HEK293 (cell line): ENCODE data around the gene PAK5.

Experiments used
- CTCF ChIA-PET: fragments of 350-600 bp; formaldehyde crosslinking; extraction: SDS; loops from one replicate; lab custom pipeline; 2021; ENCODE audit warnings: antibody characterized with exemption; lab: Yijun Ruan, JAX
- POLR2A ChIA-PET: fragments of 300-600 bp; formaldehyde crosslinking; extraction: SDS; loops from one replicate; lab custom pipeline; 2020; ENCODE audit warnings: antibody characterized with exemption, inconsistent platforms; lab: Yijun Ruan, JAX
- H3K27ac ChIP-seq: fragments of 200-500 bp; sonication (Bioruptor generic); 2 replicates; pipeline ENCODE4 v1.5.1; 2014; ENCODE audit warnings: low read depth, low read length, control low read depth, inconsistent platforms; ENCODE audit errors: extremely low read depth
- H3K36me3 ChIP-seq, 2 experiments: fragments of 200-500 bp in 1 of 2; sonication (Bioruptor generic) in 1 of 2; 1 replicate in 1 of 2; 2 replicates in 1 of 2; pipeline ENCODE4 v1.5.1; 2014 to 2017; ENCODE audit warnings: inconsistent platforms in 2 of 2, low read length in 2 of 2; ENCODE audit not compliant: control insufficient read depth in 2 of 2, insufficient read depth in 1 of 2
- H3K4me1 ChIP-seq: fragments of 200-500 bp; sonication (Bioruptor generic); 2 replicates; pipeline ENCODE4 v1.5.1; 2014; ENCODE audit warnings: mild to moderate bottlenecking, low read length, inconsistent platforms; ENCODE audit not compliant: control insufficient read depth, insufficient read depth
- H3K4me3 ChIP-seq: 2 replicates; pipeline ENCODE4 v1.5.1; 2011; ENCODE audit warnings: low read depth, mild to moderate bottlenecking, control low read depth, low read length, moderate library complexity
- H3K9me3 ChIP-seq: fragments of 200-500 bp; sonication (Bioruptor generic); 2 replicates; pipeline ENCODE4 v1.5.1; 2014; ENCODE audit warnings: low read depth, low read length, inconsistent platforms; ENCODE audit not compliant: control insufficient read depth, insufficient read depth
- CTCF ChIP-seq: fragments of 450-650 bp; formaldehyde crosslinking; IDR thresholded peaks from 2 replicates; pipeline ENCODE4 v1.5.1; 2016; ENCODE audit warnings: missing biosample characterization, missing genetic modification characterization
- ELK4 ChIP-seq: IDR thresholded peaks from 2 replicates; pipeline ENCODE4 v1.6.1; 2011; ENCODE audit warnings: mild to moderate bottlenecking, low read depth, low read length, borderline replicate concordance
- MZF1 ChIP-seq: fragments of 450-650 bp; formaldehyde crosslinking; IDR thresholded peaks from 2 replicates; pipeline ENCODE4 v1.5.1; 2017; ENCODE audit warnings: missing biosample characterization, missing genetic modification characterization, borderline replicate concordance
- PRDM10 ChIP-seq: fragments of 450-650 bp; formaldehyde crosslinking; IDR thresholded peaks from 2 replicates; pipeline ENCODE4 v1.5.1; 2016; ENCODE audit warnings: missing biosample characterization, missing genetic modification characterization
- SCRT2 ChIP-seq: fragments of 450-650 bp; formaldehyde crosslinking; IDR thresholded peaks from 2 replicates; pipeline ENCODE4 v1.5.1; 2016; ENCODE audit warnings: missing biosample characterization, missing genetic modification characterization
- SP3 ChIP-seq: fragments of 450-650 bp; formaldehyde crosslinking; IDR thresholded peaks from 2 replicates; pipeline ENCODE4 v1.5.1; 2016; ENCODE audit warnings: missing biosample characterization, missing genetic modification characterization
- ZNF140 ChIP-seq: fragments of 450-650 bp; formaldehyde crosslinking; IDR thresholded peaks from 2 replicates; pipeline ENCODE4 v1.5.1; 2016; ENCODE audit warnings: missing biosample characterization, missing genetic modification characterization
- ZNF146 ChIP-seq: fragments of 450-650 bp; formaldehyde crosslinking; IDR thresholded peaks from 2 replicates; pipeline ENCODE4 v1.5.1; 2016; ENCODE audit warnings: missing biosample characterization, missing genetic modification characterization
- ZNF202 ChIP-seq: fragments of 450-650 bp; formaldehyde crosslinking; IDR thresholded peaks from 2 replicates; pipeline ENCODE4 v1.5.1; 2016; ENCODE audit warnings: missing biosample characterization, missing genetic modification characterization, borderline replicate concordance
- ZNF221 ChIP-seq: fragments of 450-650 bp; formaldehyde crosslinking; IDR thresholded peaks from 2 replicates; pipeline ENCODE4 v1.5.1; 2017; ENCODE audit warnings: missing biosample characterization, missing genetic modification characterization, borderline replicate concordance
- ZNF24 ChIP-seq: fragments of 450-650 bp; formaldehyde crosslinking; IDR thresholded peaks from 2 replicates; pipeline ENCODE4 v1.5.1; 2016; ENCODE audit warnings: missing biosample characterization, missing genetic modification characterization
- ZNF514 ChIP-seq: fragments of 450-650 bp; formaldehyde crosslinking; IDR thresholded peaks from 2 replicates; pipeline ENCODE4 v1.5.1; 2016; ENCODE audit warnings: missing biosample characterization, missing genetic modification characterization
- ZNF549 ChIP-seq: fragments of 450-650 bp; IDR thresholded peaks from 2 replicates; pipeline ENCODE4 v1.5.1; 2018; ENCODE audit warnings: missing biosample characterization, missing genetic modification characterization, mild to moderate bottlenecking, inconsistent platforms, moderate library complexity
- ZNF560 ChIP-seq: fragments of 450-650 bp; formaldehyde crosslinking; IDR thresholded peaks from 2 replicates; pipeline ENCODE4 v1.5.1; 2017; ENCODE audit warnings: missing biosample characterization, missing genetic modification characterization, borderline replicate concordance
- ZNF621 ChIP-seq: fragments of 450-650 bp; formaldehyde crosslinking; IDR thresholded peaks from 2 replicates; pipeline ENCODE4 v1.5.1; 2017; ENCODE audit warnings: missing biosample characterization, missing genetic modification characterization
- ZNF670 ChIP-seq: fragments of 450-650 bp; formaldehyde crosslinking; IDR thresholded peaks from 2 replicates; pipeline ENCODE4 v1.5.1; 2016; ENCODE audit warnings: missing biosample characterization, missing genetic modification characterization, low read depth
- ZNF747 ChIP-seq: fragments of 450-650 bp; formaldehyde crosslinking; IDR thresholded peaks from 2 replicates; pipeline ENCODE4 v1.5.1; 2016; ENCODE audit warnings: missing biosample characterization, missing genetic modification characterization
- ZNF837 ChIP-seq: fragments of 450-650 bp; formaldehyde crosslinking; IDR thresholded peaks from 2 replicates; pipeline ENCODE4 v1.5.1; 2016; ENCODE audit warnings: missing biosample characterization, missing genetic modification characterization

PAK5 gene

DNA sequence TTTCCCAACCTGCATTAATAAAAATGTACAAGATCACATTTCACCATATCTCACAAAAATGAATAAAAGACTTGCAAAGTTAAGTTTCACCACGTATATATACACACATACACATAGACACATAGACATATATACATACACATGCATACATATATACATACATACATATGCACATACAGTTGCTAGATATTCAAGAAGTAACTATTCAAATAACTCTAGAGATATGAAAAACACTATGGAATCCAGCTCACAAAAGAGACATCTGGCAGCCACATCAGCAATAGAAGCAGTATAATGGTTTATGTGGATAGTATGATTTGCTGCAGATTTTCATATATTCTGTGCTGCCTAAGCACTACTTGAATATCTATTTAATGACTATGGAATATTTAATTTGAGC, 28.1 kb downstream of the PAK5 start:
- no peaks in the 10 kb centered on the region for H3K36me3 ChIP-seq

GRCh38 chr20:9809271-9809670, 29.6 kb downstream of the PAK5 start:
- no peak for TF ChIP-seq ELK4
- TF ChIP-seq ZNF747 (tag by site-specific recombination): no peak
- no peak for TF ChIP-seq ZNF24 (tag by site-specific recombination)
- TF ChIP-seq MZF1 (tag by site-specific recombination): no peak
- TF ChIP-seq ZNF837 (tag by site-specific recombination): no peak
- TF ChIP-seq SP3 (tag by site-specific recombination): no peak
- TF ChIP-seq SCRT2 (tag by site-specific recombination): no peak
- no peak for TF ChIP-seq ZNF514 (tag by site-specific recombination)
- no peak for TF ChIP-seq ZNF670 (tag by site-specific recombination)
- H3K4me3 ChIP-seq: no peak overlapping the region
- H3K36me3 ChIP-seq: no peaks in the 10 kb centered on the region
- ChIA-PET CTCF (no interaction called here), POLR2A (no interaction called here)
- H3K4me1 ChIP-seq: no peaks in the 10 kb centered on the region
- H3K27ac ChIP-seq: no peak overlapping the region
- no peaks in the 10 kb centered on the region for H3K9me3 ChIP-seq

More for the DNA sequence above, 28.1 kb downstream of the PAK5 start:
- no peak overlapping the region for H3K27ac ChIP-seq
- H3K9me3 ChIP-seq: no peaks in the 10 kb centered on the region
- ChIA-PET POLR2A (no interaction called here), CTCF (no interaction called here)
- no peak overlapping the region for H3K4me3 ChIP-seq
- TF ChIP-seq ZNF202 (tag by site-specific recombination): no peak
- no peak for TF ChIP-seq ZNF146 (tag by site-specific recombination)
- no peak for TF ChIP-seq ZNF560
- no peak for TF ChIP-seq PRDM10 (tag by site-specific recombination)
- TF ChIP-seq ZNF621 (tag by site-specific recombination): no peak
- TF ChIP-seq ZNF221 (tag by site-specific recombination): no peak
- TF ChIP-seq ZNF549 (tag by site-specific recombination): no peak
- TF ChIP-seq ZNF140 (tag by site-specific recombination): no peak
- H3K4me1 ChIP-seq: no peaks in the 10 kb centered on the region

GRCh38 chr20:9808166-9808565, 30.7 kb downstream of the PAK5 start:
- POLR2A ChIA-PET: no interaction called here
- TF ChIP-seq CTCF (tag by site-specific recombination): no peak
- Histone ChIP-seq H3K36me3 (no peaks in the 10 kb centered on the region), H3K27ac (no peak overlapping the region), H3K4me1 (no peaks in the 10 kb centered on the region), H3K9me3 (no peaks in the 10 kb centered on the region), H3K4me3 (no peak overlapping the region)
- CTCF ChIA-PET: no interaction called here
